Measurements from ENCODE around the gene LHFPL3.

GRCh38 chr7:104826135-104826534 lies 497.7 kb downstream of the LHFPL3 start:
- no peak for TF ChIP-seq CTCF (IDR thresholded peaks at IDR 0.05)
- no peak for TF ChIP-seq POLR2A (IDR thresholded peaks at IDR 0.05)

All from Peyer's patch (tissue), 4 donors.